IPS-NIHi11 (cell line): ENCODE data around the gene STOX1.
A peak's percentile ranks its signal among the peaks of the same experiment; 100 is the strongest.
"Not testable (repeated sequence)": the region's sequence is repeated elsewhere in the genome, so short reads cannot be mapped to it uniquely, and the experiment has no call there.

Experiments used
- DNase-seq: peaks from one replicate; pipeline ENCODE4 v3.0.0; 2012; ENCODE audit warnings: mixed read lengths, low spot score

Gene STOX1, protein sequence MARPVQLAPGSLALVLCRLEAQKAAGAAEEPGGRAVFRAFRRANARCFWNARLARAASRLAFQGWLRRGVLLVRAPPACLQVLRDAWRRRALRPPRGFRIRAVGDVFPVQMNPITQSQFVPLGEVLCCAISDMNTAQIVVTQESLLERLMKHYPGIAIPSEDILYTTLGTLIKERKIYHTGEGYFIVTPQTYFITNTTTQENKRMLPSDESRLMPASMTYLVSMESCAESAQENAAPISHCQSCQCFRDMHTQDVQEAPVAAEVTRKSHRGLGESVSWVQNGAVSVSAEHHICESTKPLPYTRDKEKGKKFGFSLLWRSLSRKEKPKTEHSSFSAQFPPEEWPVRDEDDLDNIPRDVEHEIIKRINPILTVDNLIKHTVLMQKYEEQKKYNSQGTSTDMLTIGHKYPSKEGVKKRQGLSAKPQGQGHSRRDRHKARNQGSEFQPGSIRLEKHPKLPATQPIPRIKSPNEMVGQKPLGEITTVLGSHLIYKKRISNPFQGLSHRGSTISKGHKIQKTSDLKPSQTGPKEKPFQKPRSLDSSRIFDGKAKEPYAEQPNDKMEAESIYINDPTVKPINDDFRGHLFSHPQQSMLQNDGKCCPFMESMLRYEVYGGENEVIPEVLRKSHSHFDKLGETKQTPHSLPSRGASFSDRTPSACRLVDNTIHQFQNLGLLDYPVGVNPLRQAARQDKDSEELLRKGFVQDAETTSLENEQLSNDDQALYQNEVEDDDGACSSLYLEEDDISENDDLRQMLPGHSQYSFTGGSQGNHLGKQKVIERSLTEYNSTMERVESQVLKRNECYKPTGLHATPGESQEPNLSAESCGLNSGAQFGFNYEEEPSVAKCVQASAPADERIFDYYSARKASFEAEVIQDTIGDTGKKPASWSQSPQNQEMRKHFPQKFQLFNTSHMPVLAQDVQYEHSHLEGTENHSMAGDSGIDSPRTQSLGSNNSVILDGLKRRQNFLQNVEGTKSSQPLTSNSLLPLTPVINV

DNA sequence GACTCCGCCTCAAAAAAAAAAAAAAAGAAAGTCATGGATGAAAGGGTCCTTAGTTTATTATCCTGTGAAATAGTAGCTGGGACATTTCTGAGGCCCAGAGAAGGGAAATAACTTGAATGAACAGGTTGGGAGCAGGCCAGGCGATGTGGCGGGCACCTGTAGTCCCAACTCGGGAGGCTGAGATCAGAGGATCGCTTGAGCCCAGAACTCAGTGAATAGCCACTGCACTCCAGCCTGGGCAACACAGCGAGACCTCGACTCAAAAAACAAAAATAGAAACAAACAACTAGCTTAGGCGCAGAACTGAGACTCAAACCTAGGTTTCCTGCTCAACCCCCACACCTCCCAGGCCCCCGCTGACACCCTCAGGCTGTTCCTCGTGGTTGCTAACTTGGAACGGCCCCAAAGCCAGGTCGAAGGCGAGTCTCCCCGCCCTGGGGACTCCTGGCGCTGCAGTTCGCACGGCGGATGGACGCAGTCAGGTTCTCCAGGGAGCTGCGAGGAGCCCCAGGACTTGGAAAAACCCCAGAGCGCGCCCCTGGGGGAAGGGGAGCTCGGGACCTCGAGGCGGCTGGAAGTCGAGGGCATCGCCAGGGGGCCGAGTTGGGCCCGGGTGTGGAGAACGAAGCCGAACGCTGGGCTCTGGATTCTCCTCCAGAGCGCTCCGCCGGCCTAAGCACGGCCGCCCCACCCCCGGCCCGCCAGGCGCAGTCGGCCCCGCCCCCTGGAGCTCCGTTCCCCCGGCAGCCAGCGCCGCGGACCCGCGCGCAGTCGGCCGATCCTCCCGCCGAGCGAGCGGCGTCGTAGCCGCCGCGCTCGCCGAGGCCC is at the start of gene STOX1:
STOX1 (plus strand) TSS at position 768 of the 828 bp plus-strand sequence. CDS start 93 bp downstream, outside the sequence.
- DNase-seq: peak; percentile 89

DNA sequence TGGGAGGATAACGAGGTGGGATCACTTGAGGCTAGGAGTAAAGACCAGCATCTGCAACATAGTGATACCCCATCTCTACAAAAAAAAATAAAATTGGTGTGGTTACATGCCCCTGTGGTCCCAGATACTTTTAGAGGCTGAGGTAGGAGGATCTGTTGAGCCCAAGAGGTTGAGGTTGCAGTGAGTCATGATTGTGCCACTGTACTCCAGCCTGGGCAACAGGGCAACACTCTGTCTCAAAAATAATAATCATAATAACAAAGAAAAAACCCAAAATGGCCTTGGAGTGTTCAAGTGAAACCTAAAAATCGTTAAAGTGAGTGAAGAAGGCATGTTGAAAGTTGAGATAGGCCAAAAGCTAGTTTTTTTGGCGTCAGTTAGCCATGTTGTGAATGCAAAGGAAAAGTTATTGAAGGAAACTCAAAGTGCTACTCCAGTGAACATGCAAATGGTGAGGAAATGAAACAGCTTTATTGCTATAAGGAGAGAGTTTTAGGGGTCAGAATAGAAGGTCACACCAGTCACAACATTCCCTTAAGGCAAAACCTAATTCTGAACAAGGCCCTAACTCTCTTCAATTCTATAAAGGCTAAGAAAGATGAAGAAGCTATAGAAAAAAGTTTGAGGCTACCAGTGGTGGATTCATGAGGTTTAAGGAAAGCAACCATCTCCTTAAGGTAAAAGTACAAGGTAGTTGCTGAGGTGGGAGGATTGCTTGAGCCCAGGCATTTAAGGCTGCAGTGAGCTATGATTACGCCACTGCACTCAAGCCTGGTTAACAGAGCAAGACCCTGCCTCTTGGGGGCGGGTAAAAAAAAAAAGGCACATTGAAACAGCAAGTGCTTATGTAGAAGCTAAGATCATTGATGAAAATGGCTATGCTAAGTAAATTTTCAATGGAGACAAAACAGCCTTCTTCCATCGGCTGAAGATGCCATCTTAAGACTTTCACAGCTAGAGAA is 45.4 kb upstream of the STOX1 start:
- DNase-seq: no peak

DNA sequence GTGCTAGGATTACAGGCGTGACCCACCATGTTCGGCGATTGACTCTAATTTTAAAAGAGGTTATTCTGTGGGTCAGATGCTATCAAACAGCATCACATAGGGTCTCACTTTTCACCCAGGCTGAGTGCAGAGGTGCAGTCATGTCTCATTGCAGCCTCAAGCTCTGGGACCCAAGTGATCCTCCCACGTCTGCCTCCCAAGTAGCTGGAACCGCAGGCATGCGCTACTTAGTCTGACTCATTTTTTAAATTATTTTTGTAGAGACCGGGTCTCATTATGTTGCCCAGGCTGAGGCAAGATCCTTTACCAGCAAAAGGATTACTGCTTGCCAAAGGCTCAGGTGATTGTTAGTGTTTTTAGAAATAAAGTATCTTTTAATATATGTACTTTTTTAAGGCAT is 42.9 kb upstream of the STOX1 start:
- DNase-seq: no peak

DNA sequence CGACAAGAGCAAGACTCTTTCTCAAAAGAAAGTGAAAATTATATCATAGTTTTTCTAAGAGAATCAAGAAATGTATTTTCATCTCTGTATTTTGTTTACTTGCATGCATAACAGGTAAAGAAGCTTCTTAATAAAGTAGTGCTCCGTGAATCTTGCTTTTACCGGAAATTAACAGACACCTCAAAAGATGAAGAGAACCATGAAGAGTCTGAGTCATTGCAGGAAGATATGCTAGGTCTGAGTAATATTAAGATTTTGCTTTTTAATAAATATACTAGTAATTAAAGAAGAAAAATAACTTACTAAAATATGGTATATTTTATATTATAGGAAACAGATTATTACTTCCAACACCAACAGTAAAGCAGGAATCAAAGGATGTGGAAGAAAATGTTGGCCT is 39.5 kb upstream of the STOX1 start:
- DNase-seq: no peak

DNA sequence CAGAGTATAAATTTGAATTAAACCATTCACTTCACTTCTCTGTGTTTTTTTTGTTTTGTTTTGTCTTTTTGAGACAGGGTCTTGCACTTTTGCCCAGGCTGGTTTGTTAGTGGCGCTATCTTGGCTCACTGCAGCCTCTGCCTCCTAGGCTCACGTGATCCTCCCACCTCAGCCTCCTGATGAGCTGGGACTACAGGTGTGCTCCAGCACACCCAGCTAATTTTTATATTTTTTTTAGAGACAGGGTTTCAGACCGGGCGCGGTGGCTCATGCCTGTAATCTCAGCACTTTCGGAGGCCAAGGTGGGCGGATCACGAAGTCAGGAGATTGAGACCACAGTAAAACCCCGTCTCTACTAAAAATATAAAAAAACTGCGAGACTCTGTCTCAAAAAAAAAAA is 36.9 kb upstream of the STOX1 start:
- no peak for DNase-seq

DNA sequence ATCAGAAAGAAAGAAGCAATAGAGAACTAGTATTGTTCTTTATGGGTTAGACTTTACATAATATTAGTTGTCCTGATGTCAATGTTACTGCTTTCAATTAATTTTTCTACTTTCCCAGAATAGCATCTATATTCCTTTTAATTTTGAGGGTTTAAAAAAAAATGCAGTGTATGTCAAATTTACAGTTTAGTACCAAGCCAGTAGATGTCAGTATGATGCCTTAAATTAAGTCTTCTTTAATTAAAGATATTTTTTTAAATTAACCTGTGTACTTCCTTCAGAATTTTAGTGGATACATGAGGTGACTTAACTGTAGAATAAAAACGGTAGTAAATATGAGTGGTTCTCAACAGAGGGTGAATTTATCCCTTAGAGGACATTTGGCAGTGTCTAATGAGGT is 35.2 kb upstream of the STOX1 start:
- DNase-seq: no peak

DNA sequence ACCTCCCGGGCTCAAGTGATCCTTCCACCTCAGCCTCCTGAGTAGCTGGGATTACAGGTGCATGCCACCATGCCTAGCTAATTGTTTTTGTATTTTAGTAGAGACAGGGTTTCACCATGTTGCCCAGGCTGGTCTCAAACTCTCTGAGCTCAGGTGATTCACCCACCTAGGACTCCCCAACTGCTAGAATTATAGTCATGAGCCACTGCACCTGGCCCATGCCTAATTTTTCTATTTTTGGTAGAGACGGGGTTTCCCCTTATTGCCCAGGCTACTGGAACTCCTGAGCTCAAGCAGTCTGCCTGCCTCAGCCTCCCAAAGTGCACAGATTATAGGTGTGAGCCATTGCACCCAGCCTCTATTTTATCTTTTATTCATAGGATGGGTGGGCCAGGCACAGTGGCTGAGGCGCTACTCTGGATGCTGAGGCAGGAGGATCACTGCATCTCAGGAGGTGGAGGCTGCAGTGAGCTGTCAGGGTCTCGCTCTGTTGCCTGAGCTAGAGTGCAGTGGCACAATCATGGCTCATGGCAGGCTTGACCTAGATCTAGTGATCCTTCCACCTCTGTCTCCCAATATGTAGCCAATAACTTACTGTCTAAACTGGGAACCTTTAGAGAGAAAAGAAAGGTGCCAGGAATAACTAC is 31.3 kb upstream of the STOX1 start:
- DNase-seq: no peak

DNA sequence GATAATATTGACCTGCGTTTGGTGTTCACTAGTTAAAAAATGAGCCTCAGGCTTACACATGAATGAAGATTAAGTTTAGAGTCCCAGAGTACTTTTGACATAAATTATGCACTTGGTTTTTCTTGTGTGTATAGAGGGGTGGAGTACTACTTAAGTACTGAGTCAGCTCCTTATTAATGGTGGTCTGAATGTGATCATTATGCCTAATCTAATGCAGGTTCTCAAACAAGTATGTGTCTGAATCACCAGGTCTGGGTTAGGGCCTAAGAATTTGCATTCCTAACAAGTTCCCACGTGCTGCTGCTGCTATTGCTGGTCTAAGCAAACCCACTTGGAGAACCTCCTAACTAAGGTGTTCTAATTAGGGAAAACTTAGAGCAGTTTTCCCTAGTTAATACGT is 30.7 kb upstream of the STOX1 start:
- no peak for DNase-seq

DNA sequence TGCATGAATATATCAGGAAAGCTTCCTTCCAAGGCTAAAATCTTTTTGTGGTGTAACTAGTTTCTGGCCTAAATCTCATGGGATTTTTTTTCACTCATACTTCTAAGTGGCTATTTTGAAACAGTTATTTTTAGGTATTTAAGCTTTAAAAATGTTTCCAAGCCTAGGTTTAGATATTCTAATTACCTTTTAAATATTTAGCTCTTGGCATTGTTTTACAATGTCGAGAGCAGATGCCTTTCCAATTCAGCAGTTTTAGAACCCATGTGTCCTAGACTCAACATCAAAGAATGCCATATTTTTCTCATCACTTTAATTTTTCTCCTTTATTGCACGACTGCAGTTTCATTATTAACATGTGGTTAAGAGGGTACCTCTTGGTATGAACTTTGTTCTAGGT is 27.1 kb upstream of the STOX1 start:
- DNase-seq: no peak

DNA sequence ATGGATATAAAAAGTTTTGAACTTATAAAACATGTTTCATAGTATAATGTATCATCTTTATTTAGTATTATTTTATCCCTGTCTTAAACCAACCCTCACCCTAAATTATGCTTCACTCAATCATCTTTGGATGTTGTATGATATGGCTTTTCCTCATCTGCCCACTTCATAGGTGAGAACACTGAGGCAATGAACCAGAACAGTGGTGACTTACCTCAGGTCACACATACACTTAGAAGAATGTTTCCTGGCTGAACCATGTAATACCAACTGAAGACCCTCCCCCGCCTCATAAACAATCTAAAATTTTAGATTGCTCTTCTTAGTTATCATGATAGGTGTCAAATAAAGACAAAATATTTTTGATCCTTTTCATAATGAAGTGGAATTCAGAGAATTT is 22.6 kb upstream of the STOX1 start:
- no peak for DNase-seq

DNA sequence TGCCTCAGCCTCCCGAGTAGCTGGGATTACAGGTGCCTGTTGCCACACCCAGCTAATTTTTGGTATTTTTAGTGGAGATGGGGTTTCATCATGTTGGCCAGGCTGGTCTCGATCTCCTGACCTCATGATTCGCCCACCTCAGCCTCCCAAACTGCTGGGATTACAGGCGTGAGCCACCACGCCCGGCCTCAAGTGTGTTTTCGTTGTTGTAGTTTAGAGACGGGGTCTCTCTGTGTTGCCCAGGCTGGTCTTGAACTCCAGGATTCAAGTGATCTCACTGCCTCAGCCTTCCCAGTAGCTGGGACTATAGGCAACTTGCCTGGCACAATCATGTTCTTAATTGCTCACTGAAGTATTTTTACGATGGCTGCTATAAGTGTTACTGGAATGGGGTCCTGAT is 16.5 kb upstream of the STOX1 start:
- DNase-seq: not testable (repeated sequence)

DNA sequence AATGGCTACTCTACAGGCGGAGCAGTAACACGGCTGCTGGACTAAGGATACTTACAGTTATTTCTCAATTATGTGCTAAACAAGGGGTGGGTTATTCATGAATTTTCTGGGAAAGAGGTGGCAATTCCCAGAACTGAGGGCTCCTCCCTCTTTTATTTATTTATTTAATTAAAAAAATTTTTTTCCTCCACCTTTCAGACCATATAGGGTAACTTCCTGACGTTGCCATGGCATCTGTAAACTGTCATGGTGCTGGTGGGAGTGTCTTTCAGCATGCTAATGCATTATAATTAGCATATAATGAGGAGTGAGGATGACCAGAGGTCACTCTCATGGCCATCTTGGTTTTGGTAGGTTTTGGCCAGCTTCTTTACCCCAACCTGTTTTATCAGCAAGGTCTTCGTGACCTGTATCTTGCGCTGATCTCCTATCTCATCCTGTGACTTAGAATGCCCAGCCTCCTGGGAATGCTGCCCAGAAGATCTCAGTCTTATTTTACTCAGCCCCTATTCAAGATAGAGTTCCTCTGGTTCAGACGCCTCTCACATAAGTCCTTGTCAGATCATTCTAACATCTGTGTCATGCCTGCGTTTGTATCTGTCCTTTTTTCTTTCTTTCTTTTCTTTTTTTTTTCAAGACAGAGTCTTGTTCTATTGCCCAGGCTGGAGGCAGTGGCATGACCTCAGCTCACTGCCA is 15.9 kb upstream of the STOX1 start:
- no peak for DNase-seq

DNA sequence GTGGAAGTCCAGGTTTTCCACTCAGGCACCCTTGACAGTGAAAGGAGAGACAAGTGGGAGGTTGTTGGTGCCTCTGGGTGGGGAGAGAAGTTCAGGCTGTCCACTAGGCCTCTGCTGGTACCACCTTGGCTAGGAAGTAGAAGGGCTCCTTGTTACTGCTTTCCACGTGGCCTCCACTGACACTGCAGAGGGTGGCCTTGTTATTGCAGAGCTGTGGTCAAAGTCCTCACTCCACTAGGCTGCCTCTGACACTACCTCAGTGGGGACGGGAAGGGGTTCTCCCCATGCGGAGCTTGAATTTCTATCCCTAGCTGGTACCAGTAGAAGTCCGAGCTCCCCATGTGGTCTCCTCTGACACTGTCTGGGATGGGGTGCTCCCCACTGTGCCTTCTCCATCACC is 14.9 kb upstream of the STOX1 start:
- DNase-seq: no peak

DNA sequence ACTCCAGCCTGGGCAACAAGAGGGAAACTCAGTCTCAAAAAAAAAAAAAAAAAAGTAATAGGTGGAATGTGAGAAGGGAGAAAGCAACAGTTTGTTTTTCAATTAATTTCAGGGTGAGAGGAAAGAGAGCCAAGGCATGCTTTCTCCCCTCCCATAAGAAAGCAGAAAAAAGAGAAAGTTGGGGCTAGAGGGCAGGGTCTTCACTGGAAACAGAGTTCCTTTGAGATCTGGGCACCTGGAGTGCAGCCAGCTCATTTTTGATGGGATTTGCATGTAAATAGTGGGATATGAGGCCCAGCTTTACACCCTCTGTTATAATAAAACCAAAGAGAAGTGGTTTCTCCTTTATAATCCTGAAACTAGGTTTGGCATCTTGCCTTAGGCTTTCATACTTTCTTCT is 13.8 kb upstream of the STOX1 start:
- no peak for DNase-seq

DNA sequence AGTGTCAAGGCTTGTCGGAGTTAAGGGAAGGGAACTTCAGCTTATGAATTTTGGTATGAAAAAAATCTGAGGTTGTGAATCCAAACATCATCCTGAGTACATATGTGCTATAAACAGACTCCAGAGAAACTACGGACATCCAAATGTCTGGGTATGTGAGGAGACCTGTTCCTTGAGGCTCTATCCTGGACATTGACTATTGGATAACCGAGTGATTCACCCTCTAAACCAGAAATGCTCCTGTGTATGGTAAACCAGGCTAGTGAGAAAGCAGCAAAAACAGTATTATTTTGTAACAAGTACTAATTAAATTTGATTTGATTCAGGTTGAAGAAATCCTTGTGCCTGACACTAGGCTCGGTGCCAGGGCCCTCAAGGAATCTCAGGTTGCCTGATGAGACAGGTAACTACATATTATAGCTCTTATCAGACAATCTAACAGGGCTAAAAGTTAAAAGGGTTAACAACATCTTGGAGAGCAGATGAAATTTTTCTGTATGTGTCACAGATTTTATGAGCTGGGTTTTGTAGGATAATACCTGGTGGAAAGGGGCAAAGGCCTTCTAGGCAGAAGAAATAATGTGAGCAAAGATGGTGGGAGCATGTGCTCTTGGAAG is 10.4 kb upstream of the STOX1 start:
- no peak for DNase-seq

DNA sequence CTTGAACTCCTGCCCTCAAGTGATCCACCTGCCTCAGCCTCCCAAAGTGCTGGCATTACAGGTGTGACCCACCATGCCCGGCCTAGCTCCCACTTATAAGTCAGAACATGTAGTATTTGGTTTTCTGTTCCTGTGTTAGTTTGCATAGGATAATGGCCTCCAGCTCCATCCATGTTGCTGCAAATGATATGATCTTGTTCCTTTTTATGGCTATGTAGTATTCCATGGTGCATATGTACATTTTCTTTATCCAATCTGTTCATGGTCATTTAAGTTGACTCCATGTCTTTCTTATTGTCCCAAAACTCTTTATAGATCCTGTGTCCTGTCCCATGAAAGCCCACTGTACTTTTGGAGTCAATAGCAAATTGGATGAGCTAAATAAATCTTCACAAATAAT is 7.0 kb upstream of the STOX1 start:
- DNase-seq: not testable (repeated sequence)

DNA sequence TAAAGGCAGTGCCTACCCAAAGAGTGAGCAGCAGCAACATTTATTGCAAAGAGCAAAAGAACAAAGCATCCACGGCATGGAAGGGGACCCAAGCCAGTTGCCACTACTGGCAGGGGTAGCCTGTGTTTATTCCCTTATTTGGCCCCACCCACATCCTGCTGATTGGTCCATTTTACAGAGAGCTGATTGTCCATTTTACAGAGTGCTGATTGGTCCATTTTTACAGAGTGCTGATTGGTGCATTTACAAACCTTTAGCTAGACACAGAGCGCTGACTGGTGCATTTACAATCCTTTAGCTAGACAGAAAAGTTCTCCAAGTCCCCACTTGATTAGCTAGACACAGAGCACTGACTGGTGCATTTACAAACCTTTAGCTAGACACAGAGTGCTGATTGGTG is 4.7 kb upstream of the STOX1 start:
- not testable (repeated sequence) for DNase-seq

DNA sequence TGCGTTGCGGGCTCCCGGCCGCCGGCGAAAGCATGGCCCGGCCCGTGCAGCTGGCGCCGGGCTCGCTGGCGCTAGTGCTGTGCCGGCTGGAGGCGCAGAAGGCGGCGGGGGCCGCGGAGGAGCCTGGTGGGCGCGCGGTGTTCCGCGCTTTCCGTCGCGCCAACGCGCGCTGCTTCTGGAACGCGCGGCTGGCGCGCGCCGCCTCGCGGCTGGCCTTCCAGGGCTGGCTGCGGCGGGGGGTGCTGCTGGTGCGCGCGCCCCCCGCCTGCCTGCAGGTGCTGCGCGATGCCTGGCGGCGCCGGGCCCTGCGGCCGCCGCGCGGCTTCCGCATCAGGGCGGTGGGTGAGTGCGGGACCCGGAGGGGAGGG is 245 bp downstream of the STOX1 start:
- not testable (repeated sequence) for DNase-seq

DNA sequence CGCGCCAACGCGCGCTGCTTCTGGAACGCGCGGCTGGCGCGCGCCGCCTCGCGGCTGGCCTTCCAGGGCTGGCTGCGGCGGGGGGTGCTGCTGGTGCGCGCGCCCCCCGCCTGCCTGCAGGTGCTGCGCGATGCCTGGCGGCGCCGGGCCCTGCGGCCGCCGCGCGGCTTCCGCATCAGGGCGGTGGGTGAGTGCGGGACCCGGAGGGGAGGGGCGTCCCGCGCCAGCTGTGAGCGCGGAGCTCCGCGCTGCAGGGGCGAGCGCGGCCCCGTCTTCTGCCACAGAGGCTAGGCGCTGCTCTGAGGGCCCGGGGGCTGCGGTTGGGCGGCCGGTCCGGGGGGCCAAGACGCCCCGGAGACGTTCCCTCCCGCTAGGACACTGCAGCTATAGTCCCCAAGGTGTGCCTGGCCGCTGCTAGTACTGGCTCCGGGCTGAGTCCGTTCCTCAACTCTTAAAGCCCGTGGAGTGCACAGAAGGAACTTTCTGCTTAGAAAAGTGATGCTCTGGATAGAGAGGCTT is 811 bp downstream of the STOX1 start:
- DNase-seq: peak; percentile 29
